Omental fat pad (tissue), 4 donors: ENCODE measurements around the gene ZNF764. TPM values are rescaled to one million over a fixed set of nuclear protein-coding genes. Genes with fewer than 3 reads are reported as not detected.

Experiments used
- ATAC-seq: fragments of 150-250 bp; one replicate; pipeline ENCODE4 v1.9.1; 2016; ENCODE audit warnings: mild to moderate bottlenecking, moderate library complexity; ENCODE audit not compliant: low FRiP score
- DNase-seq: peaks from one replicate; pipeline ENCODE4 v3.0.0-alpha.2; 2019; ENCODE audit warnings: low spot score
- total RNA-seq, 4 donors: library from RNA; depleted of rRNA; stranded (reverse); fragments of >200 nt; gene quantifications; one replicate each; pipeline ENCODE4 v1.1.0, GENCODE V29; 2016
- TF ChIP-seq, protein P1 (sequence below), 3 donors: fragments of 450-650 bp; IDR thresholded peaks; one replicate each; pipeline ENCODE4 v1.5.1; 2016 to 2017; ENCODE audit warnings: antibody characterized with exemption in 3 of 3, mild to moderate bottlenecking in 3 of 3, moderate library complexity in 2 of 3

ZNF764 gene
- total RNA-seq, 4 donors from 2014 or later = 4.5 to 15.9 (median 10.1) TPM

DNA sequence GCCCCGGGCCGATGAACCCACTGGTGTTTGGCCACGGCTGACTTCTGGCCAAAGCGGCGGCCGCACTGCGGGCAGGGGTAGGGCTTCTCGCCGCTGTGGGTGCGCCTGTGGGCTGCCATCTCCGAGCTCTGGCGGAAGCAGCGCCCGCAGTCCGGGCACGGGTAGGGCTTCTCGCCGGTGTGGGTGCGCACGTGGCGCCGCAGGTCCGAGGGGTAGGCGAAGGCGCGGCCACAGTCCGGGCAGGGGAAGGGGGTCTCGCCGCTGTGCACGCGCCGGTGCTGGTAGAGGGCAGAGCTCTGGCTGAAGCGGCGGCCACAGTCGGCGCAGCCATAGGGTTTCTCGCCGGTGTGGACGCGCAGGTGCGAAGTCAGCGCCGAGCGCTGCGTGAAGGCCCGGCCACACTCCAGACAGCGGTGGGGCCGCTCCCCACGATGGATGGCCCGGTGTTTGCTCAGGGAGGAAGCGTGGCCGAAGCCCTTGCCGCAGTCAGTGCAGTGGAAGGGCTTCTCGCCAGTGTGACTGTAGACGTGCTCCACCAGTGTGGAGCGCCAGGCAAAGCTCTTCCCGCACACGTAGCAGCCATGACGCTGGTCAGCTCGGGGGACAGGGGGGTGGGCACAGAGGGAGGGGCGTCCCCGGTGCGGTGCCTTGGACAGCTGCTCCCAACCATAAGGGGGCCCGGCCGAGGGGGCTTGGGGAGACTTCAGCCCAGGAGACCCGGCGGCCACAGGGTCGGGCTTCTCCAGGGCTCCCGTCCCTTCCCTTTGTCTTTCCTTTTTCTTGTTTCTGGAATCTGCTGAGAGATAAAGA lies 2.7 kb downstream of the ZNF764 start:
- no peak for ATAC-seq
- TF ChIP-seq, protein P1, sequence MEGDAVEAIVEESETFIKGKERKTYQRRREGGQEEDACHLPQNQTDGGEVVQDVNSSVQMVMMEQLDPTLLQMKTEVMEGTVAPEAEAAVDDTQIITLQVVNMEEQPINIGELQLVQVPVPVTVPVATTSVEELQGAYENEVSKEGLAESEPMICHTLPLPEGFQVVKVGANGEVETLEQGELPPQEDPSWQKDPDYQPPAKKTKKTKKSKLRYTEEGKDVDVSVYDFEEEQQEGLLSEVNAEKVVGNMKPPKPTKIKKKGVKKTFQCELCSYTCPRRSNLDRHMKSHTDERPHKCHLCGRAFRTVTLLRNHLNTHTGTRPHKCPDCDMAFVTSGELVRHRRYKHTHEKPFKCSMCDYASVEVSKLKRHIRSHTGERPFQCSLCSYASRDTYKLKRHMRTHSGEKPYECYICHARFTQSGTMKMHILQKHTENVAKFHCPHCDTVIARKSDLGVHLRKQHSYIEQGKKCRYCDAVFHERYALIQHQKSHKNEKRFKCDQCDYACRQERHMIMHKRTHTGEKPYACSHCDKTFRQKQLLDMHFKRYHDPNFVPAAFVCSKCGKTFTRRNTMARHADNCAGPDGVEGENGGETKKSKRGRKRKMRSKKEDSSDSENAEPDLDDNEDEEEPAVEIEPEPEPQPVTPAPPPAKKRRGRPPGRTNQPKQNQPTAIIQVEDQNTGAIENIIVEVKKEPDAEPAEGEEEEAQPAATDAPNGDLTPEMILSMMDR (IDR thresholded peaks at IDR 0.05) = no peak
- DNase-seq = no peak

DNA sequence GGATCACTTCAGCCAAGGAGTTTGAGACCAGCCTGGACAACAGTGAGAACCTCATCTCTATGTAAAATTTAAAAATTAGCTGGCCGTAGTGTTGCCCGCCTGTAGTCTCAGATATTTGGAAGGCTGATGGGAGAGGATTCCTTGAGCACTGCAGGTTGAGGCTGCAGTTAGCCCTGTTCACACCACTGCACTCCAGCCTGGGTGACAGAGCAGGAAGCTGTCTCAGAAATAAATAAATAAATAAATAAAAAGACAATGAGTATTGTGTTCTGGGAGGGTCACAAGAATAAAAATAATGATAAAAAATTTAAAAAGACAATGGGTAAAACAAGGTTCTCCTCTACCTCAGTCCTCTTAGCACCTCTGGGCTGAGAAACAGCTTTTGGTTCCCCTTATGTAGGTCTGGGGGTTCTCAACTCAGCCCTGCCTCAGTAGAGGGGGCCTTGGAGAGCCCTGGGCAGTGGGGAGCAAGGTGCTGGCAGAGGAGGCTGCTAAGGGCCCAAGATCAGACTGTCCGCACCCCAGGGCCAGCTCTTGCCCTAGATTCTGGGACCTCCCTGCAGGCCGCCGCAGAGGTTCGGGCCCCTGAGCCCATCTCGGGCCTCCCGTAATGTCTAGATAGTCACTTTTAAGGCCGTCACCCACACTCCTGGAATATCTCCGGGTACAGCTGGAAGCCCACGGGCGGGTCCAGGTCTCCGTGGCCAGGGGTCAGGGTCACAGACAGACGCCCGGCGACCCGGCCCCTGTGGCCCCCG lies 3.4 kb downstream of the ZNF764 start:
- ATAC-seq = no peak
- no peak for DNase-seq
- TF ChIP-seq, protein P1 (IDR thresholded peaks at IDR 0.05) = no peak

DNA sequence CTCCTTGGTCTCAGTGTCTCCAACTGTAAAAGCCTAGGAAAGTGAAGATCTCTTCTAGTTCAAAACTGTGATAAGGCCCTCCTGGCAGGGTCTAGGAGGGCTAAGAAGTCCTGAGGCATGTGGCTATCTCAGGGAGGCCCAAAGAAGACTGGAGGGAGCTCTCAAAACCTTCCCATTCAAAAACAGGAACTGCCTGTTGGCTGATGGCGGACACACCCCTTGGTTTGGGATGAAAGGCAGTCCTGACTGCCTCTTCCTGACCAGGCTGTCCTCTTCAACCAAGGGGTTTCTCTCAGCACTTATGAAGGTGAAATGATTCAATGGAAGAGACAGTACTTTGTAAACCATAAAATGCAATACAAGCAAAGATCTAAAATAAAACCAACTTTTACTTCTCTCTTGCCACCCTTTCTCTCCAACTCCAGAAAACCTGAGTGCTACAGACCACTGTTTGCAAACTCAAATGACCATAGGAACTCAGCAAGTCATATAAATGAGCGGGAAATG lies 4.7 kb downstream of the ZNF764 start:
- TF ChIP-seq, protein P1 (IDR thresholded peaks at IDR 0.05) = no peak
- ATAC-seq = no peak
- DNase-seq = no peak

GRCh38 chr16:30552956-30553355 lies 5.2 kb downstream of the ZNF764 start:
- ATAC-seq (no peak), DNase-seq (no peak)
- TF ChIP-seq, protein P1 (IDR thresholded peaks at IDR 0.05) = no peak

GRCh38 chr16:30551781-30552180 lies 6.4 kb downstream of the ZNF764 start:
- ATAC-seq = no peak
- TF ChIP-seq, protein P1 (IDR thresholded peaks at IDR 0.05) = no peak

GRCh38 chr16:30548416-30549253 lies 9.5 kb downstream of the ZNF764 start:
- TF ChIP-seq, protein P1 (IDR thresholded peaks at IDR 0.05) = no peak
- no peak for ATAC-seq
- no peak for DNase-seq

More at GRCh38 chr16:30551781-30552180, 6.4 kb downstream of the ZNF764 start:
- no peak for DNase-seq
